Nephron (organoid): ENCODE results near the gene LDB2.

Experiments used
- H3K27ac Mint-ChIP-seq, 3 experiments: 2 replicates each; pipeline ENCODE4 v1.8.0; 2020; ENCODE audit warnings: mixed read lengths in 3 of 3, mild to moderate bottlenecking in 2 of 3, moderate library complexity in 1 of 3
- H3K27me3 Mint-ChIP-seq: 2 replicates; pipeline ENCODE4 v1.8.0; 2021; ENCODE audit warnings: low read depth, mild to moderate bottlenecking, moderate library complexity, mixed read lengths
- H3K36me3 Mint-ChIP-seq: 2 replicates; pipeline ENCODE4 v1.8.0; 2020; ENCODE audit warnings: low read depth, mixed read lengths
- H3K4me1 Mint-ChIP-seq: 2 replicates; pipeline ENCODE4 v1.8.0; 2020; ENCODE audit warnings: mixed read lengths
- H3K4me3 Mint-ChIP-seq, 3 experiments: 2 replicates each; pipeline ENCODE4 v1.8.0; 2020; ENCODE audit warnings: mild to moderate bottlenecking in 3 of 3, mixed read lengths in 3 of 3, moderate library complexity in 2 of 3
- H3K9me3 Mint-ChIP-seq: 2 replicates; pipeline ENCODE4 v1.8.0; 2020; ENCODE audit warnings: mixed read lengths
- TF ChIP-seq, protein P1 (sequence below), 3 experiments: fragments of 200-600 bp; sonication (generic); IDR thresholded peaks; one replicate each; pipeline ENCODE4 v1.5.0; 2021; ENCODE audit warnings: antibody characterized with exemption in 3 of 3; ENCODE audit not compliant: unreplicated experiment in 3 of 3

LDB2 gene

GRCh38 chr4:16791460-16791859, 107.0 kb downstream of the LDB2 start:
- no peaks in the 10 kb centered on the region for H3K27me3 Mint-ChIP-seq
- TF ChIP-seq, protein P1, sequence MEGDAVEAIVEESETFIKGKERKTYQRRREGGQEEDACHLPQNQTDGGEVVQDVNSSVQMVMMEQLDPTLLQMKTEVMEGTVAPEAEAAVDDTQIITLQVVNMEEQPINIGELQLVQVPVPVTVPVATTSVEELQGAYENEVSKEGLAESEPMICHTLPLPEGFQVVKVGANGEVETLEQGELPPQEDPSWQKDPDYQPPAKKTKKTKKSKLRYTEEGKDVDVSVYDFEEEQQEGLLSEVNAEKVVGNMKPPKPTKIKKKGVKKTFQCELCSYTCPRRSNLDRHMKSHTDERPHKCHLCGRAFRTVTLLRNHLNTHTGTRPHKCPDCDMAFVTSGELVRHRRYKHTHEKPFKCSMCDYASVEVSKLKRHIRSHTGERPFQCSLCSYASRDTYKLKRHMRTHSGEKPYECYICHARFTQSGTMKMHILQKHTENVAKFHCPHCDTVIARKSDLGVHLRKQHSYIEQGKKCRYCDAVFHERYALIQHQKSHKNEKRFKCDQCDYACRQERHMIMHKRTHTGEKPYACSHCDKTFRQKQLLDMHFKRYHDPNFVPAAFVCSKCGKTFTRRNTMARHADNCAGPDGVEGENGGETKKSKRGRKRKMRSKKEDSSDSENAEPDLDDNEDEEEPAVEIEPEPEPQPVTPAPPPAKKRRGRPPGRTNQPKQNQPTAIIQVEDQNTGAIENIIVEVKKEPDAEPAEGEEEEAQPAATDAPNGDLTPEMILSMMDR (IDR thresholded peaks at IDR 0.05; ENCODE audit: unreplicated experiment in 3 of 3), result no peak
- H3K9me3 Mint-ChIP-seq, result no peaks in the 10 kb centered on the region
- H3K27ac Mint-ChIP-seq, result no peak overlapping the region
- H3K4me3 Mint-ChIP-seq, result no peak overlapping the region
- peaks cover 6% of the 10 kb centered on the region for H3K36me3 Mint-ChIP-seq
- peaks cover 20% of the 10 kb centered on the region for H3K4me1 Mint-ChIP-seq

DNA sequence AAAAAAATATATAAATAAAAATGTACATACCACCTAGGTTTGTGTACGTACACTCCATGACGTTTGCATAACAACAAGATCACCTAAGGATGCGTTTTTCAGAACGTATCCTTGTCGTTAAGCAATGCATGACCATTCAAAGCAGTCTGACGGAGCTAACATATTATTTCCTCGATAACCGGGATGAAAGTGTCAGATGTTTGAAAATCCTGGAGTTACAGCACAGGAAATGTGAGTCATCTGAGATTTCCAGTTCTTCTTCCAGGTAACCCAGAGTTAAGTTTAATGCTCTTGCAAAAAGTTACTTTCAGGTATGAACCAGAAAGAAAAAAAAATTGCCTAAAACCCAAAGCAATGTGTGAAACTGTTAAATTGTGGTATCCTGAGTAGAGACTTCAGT, 107.9 kb downstream of the LDB2 start:
- no peak overlapping the region for H3K4me3 Mint-ChIP-seq
- H3K36me3 Mint-ChIP-seq, result no peaks in the 10 kb centered on the region
- TF ChIP-seq, protein P1 (IDR thresholded peaks at IDR 0.05; ENCODE audit: unreplicated experiment in 3 of 3), result no peak
- peaks cover 29% of the 10 kb centered on the region for H3K4me1 Mint-ChIP-seq
- H3K9me3 Mint-ChIP-seq, result no peaks in the 10 kb centered on the region
- peaks cover under 1% of the 10 kb centered on the region for H3K27me3 Mint-ChIP-seq
- H3K27ac Mint-ChIP-seq, result no peak overlapping the region

DNA sequence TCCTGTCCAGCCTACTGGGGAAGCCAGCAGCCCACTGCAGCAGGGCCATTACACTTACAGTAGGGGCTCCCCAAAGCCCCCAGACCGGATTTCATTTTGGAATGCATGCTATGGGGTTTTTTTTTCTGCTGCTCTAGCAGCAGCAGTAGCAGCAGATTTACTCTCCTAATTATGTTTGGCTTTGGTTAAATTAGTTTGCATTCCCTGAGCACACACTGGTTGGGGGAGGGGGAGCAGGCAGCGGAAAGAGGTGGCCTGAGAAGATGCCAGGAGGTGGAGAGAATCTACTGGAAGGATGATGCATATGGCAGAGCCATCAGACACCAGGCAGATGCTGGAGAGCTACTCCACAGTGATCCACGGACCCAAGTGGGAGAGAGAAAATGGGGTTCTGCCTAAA, 109.6 kb downstream of the LDB2 start:
- no peaks in the 10 kb centered on the region for H3K36me3 Mint-ChIP-seq
- H3K27ac Mint-ChIP-seq, result no peak overlapping the region
- no peak overlapping the region for H3K4me3 Mint-ChIP-seq
- TF ChIP-seq, protein P1 (IDR thresholded peaks at IDR 0.05; ENCODE audit: unreplicated experiment in 3 of 3), result no peak
- H3K4me1 Mint-ChIP-seq, result peaks cover 34% of the 10 kb centered on the region
- no peaks in the 10 kb centered on the region for H3K9me3 Mint-ChIP-seq
- peaks cover 6% of the 10 kb centered on the region for H3K27me3 Mint-ChIP-seq

GRCh38 chr4:16785793-16786527, 112.5 kb downstream of the LDB2 start:
- Mint-ChIP-seq H3K4me1 (peaks cover 43% of the 10 kb centered on the region), H3K4me3 (no peak overlapping the region), H3K27ac (peak overlapping the region; percentile 61 to 65 (median 62)), H3K9me3 (no peaks in the 10 kb centered on the region), H3K27me3 (peaks cover 6% of the 10 kb centered on the region), H3K36me3 (peaks cover 8% of the 10 kb centered on the region)
- TF ChIP-seq, protein P1 (IDR thresholded peaks at IDR 0.05; ENCODE audit: unreplicated experiment in 3 of 3), result no peak

GRCh38 chr4:16783119-16783518, 115.3 kb downstream of the LDB2 start:
- Mint-ChIP-seq H3K4me3 (no peak overlapping the region), H3K36me3 (peaks cover 15% of the 10 kb centered on the region), H3K27me3 (peaks cover 6% of the 10 kb centered on the region), H3K9me3 (no peaks in the 10 kb centered on the region), H3K27ac (peak overlapping the region; percentile 79 to 94 (median 86)), H3K4me1 (peaks cover 44% of the 10 kb centered on the region)
- TF ChIP-seq, protein P1 (IDR thresholded peaks at IDR 0.05; ENCODE audit: unreplicated experiment in 3 of 3), result no peak
